ENCODE data around the gene MICALL1.
A peak's percentile ranks its signal among the peaks of the same experiment; 100 is the strongest.

Gene MICALL1

DNA sequence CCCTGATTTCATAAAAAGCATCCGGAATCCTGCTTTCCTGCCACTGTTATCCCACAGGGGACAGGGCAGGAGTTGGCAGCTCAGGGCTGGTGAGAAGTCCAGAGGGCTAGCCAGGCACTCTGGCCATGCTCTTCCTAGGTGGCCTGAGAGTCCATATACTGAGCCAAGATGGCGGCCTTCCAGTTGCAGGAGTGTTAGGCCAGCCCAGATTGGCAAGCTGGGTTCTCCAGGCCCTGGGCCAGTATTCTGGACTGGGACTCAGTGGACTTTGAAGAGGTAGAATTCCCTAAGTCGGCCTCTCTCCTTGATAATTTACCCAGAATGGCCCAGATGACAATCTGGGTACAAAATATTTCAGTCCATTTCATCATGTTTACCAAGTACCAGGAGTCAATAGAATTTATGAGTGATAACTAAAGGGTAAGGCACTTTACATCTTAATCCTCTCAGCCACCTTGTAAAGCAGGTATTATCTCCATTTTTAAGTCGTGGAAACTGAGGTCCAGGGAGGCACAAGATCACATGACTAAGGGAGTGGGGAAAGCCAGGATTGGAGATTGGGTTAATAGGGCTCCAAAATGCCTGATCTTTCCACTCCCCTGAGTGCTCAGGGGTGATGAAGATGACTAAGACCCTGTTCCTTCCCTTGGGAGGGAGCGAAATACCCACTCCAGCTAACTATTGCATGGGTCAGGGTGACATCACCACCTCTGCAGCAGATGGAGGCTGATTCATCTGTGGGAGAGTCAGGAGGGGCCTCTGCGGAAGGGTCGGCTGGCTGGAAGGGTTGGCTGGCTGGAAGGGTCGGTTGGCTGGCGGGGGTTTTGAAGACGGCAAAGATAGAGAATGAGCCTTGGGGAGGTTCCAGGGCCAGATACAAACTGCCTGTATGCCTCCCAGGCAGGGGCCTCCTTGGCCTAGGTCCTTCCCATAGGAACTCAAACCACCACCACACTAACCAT, 1.2 kb upstream of the MICALL1 start:
- peak; percentile 61 for DNase-seq (ENCODE audit: low spot score)

DNA sequence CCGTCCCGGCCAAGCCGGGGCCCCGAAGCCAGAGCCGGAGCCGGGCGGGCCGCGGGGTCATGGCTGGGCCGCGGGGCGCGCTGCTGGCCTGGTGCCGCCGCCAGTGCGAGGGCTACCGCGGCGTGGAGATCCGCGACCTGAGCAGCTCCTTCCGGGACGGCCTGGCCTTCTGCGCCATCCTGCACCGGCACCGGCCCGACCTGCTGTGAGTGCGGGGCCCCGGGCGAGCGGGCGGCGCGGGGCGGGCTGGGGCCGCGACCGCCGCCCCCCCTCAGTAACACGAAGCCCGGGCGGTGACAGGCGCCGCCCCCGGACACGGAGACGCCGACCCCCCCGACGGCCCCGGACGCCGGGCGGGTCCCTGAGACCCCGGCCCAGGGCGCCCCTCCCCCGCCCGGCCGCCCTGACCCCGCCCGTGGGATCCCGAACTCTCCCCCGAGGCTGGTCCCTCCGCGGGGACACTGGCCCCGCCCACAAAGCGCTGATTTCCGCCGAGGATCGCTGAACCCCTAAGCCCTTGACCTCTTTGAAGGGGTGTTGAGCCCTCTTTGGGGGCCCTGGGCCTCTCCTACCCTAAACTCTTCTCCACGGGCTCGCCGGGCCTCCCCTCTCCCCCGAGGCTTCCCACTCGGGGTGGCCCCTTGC, 389 bp downstream of the MICALL1 start:
- no peak for DNase-seq (ENCODE audit: low spot score)

DNA sequence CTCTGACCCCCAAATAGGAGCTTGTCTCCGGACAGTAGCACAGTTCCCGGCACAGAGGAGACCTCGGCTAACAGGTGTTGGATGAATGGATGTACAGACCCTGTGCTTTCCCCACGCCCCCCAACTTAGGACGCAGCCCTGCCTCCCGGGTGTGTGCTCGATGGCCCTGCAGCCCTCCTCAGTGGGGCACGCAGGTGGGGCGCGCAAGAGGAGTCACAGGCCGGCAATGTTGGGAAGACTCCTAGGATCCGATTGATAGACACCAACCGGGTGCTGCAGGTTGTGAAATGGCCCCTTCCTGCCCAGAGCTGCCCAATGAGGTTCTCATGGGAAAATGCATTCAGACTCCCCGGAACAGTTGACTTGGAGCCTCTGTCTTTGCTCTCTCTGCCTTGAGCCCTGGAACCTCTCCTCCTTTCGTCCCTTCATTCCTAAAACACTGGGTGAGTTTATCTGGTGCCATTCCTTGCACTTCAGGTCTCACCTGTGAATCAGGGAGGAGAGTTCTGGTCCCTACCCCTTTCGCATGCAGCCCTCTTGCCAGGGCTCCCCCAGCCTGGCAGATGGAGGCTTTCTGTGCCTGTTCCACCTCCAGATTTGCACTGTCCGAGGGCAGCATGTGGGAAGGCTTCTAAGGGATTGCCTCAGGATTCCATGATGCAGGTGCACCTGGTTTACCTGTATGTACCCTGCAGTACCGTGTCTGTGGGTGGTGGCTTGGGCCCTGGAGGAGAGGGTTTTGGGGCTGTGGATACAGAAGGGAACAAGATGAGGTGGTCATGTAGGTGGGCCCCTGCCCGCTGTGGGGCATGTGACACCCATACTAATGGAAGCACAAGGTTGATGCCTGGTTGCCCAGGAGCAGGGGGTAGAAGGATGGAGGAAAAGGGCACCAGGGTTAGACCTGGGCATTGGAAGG, 1.2 kb downstream of the MICALL1 start:
- no peak for DNase-seq (ENCODE audit: low spot score)

DNA sequence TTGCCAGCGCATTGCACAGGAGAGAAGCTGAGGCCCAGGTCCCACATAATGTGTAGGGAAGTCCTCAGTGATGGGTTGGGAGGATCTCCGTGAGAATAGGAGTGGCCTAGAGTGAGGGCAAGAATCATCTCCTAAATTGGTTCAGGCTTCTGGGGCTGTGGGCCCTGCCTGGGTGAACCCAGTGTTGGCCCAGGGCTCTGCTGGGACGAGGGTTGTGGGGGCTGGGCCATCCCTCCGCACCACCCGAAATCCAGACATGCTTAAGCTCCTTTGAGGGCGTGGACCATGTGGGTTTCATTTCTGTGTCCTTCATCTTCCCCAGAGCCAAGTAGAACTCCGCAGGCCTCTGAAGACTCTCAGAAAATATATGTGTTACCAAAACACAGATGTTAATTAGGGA, 3.7 kb downstream of the MICALL1 start:
- DNase-seq (ENCODE audit: low spot score): no peak

GRCh38 chr22:37910890-37911672, 5.0 kb downstream of the MICALL1 start:
- DNase-seq (ENCODE audit: low spot score): no peak

DNA sequence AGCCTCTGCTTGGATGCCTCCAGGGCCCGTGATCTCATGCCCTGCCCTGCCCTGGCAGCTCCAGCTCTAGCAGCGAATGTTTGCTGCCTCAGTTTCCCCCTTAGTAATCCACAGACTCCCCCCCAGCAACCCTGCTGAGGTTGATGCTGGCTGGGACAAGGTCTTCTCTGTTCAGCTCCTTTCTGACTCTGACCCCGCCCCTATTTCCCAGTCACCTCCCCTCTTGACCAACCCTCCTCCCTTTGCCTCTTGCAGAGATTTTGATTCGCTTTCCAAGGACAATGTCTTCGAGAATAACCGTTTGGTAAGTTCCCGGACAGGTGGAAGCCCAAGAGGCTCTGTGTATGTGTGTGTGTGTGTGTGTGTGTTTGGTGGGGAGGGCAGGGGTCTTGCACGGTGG, 5.6 kb downstream of the MICALL1 start:
- no peak for DNase-seq (ENCODE audit: low spot score)

- DNase-seq (ENCODE audit: low spot score): no peak
These were observed 6.1 kb downstream of the MICALL1 start for GRCh38 chr22:37912171-37912570.

- no peak for DNase-seq (ENCODE audit: low spot score)
These were observed 7.2 kb downstream of the MICALL1 start for GRCh38 chr22:37913233-37913721.

GRCh38 chr22:37916311-37916710, 10.2 kb downstream of the MICALL1 start:
- DNase-seq (ENCODE audit: low spot score): no peak

DNA sequence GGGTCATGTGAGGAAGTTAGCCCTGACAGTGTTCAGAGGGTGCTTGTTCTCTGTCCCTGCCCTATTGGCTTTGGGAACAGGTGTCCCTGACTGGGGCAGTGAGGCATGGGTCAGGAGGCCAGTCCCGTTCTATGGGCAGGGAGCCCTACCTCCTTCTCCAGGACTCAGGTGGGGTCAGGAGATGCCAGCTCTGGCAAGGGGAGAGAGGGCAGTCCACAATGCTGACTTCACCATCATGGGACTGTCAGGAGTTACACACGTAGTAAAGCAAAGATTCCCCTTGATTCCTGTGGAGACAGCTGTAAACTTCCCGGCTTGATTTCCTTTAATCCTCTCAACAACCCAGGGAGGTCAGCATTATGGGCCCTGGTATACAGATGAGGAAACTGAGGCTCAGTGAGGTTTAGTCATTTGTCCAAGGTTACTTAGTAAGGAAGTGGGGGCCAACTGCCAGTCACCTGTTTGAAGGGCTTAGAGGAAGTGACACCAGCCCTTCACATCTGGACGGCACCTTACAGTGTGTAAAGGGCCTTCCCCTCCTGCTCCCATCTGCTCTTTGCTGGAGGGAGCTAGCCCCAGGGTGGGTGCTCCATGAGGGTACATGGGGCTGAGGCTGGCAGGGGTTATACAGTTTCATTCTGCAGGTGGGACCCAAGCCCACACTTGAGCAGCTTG, 11.9 kb downstream of the MICALL1 start:
- DNase-seq (ENCODE audit: low spot score): no peak

DNA sequence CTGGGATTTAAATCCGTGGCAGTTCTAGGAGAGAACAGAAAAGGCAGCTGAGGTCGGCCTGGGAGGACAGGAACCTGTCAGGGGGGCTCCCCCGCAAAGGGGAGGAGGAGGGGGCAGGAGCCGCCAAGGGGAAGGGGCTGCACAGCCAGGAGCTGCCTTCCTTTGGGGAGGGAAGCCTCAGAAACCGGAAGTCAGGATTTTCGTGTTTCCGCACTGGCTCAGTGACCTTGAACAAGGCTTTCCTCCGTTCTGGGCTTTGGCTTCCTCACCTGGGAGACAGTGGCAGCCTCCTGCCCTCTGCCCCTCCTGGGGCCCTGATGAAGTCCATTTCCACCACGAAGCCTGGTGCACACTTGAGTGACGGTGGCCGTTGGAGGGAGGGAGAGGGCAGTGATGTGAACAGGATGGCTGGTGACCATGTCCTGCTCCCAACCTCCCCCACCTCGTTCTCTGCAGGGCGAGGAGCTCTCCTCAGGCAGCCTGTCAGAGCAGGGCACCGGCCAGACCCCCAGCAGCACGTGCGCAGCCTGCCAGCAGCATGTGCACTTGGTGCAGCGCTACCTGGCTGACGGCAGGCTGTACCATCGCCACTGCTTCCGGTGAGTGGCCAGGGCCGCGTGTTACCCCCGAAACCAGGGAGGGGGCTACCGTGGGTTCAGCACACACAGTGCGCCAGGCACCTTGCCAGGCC, 12.6 kb downstream of the MICALL1 start:
- no peak for DNase-seq (ENCODE audit: low spot score)

- DNase-seq (ENCODE audit: low spot score): no peak
These were observed 14.0 kb downstream of the MICALL1 start for GRCh38 chr22:37920126-37920525.

DNA sequence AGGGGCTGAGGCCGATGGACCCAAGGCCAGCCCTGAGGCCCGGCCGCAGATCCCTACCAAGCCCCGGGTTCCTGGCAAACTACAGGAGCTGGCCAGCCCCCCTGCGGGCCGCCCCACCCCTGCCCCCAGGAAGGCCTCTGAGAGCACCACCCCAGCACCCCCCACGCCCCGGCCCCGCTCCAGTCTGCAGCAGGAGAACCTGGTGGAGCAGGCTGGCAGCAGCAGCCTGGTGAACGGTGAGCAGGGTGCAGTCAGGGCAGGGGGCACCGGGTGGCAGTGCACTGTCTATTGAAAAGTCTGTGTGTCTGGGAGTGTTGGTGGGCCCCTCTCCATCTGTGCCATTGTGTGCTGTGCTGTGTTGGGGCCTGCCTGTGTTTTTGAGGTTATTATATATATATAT, 16.1 kb downstream of the MICALL1 start:
- no peak for DNase-seq (ENCODE audit: low spot score)

DNA sequence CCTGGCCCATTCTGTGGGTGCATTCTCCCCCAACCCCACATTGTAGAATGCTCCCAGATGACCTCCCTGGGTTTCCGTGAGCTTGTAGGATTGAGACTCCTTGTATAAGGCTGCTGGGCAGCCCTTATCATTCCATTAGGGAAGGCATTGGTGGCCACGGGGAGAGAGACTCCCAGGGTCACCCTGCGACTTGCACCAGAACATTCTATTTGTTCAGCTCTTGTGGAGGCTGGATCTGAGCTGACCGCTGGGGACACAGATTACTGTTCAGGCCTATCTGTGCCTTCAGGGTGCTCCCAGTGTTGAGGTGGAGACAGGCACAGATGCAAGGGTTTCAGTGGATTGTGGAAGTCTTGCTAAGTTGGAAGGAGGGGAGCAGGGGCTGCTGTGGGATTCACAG, 17.8 kb downstream of the MICALL1 start:
- DNase-seq (ENCODE audit: low spot score): no peak

- DNase-seq (ENCODE audit: low spot score): no peak
These were observed 18.4 kb downstream of the MICALL1 start for GRCh38 chr22:37924386-37925065.

- DNase-seq (ENCODE audit: low spot score): no peak
These were observed 19.2 kb downstream of the MICALL1 start for GRCh38 chr22:37925330-37925729.

DNA sequence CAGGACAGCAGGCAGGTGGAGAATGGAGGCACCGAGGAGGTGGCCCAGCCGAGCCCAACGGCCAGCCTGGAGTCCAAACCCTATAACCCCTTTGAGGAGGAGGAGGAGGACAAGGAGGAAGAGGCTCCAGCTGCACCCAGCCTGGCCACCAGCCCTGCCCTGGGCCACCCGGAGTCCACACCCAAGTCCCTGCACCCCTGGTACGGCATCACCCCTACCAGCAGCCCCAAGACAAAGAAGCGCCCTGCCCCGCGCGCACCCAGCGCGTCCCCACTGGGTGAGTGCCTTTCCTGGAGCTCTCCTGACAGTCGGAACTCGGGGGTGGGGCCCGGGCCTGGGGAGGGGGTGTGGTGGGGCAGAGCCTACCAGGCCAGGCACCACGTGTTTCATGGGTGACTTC, 19.7 kb downstream of the MICALL1 start:
- no peak for DNase-seq (ENCODE audit: low spot score)

- DNase-seq (ENCODE audit: low spot score): no peak
These were observed 20.3 kb downstream of the MICALL1 start for GRCh38 chr22:37926358-37926757.

DNA sequence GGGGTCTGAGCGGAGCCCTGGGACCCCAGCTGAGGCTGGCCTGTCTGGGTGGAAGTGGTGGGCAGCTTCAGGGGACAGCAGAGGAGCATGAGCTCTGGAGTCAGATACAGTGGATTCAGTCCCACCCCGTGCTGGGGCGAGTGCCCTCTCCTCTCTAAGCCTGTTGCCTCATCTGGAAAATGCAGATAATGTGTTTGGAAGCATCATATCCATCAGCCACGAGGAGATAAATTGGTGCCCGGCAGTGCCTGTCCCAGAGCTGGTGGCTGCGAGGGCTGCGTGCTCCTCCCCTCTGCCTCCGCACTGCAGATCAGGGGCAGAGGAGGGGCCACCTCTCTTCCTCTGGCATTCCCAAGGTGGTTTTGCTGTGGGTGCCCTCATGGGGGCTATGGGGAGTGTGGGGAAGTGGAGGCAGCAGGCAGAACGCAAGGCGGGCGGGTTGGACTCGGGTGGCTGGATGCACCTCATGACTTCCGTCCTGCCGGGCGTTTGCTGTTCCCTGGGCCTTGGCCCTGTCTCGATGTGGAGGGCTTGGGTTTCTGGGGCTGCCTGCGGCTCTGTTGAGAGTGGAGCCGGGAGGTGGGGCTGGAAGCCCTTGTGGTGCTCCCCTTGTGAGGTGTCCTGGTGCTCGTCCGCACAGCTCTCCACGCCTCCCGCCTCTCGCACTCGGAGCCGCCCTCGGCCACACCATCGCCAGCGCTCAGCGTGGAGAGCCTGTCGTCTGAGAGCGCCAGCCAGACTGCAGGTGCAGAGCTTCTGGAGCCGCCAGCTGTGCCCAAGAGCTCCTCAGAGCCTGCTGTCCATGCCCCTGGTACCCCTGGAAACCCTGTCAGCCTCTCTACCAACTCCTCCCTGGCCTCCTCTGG, 20.9 kb downstream of the MICALL1 start:
- no peak for DNase-seq (ENCODE audit: low spot score)
